ENCODE measurements around the gene TFDP1.

Gene TFDP1

GRCh38 chr13:113540523-113540922 lies 44.0 kb upstream of the TFDP1 start:
- H3K79me2 ChIP-seq (ENCODE audit: insufficient read depth, low read depth): no peaks in the 10 kb centered on the region
- H3K27me3 ChIP-seq (ENCODE audit: insufficient read depth, low read depth): no peaks in the 10 kb centered on the region
- no peak overlapping the region for H3K4me3 ChIP-seq (IDR thresholded peaks at IDR 0.05; ENCODE audit: insufficient read depth, low read depth, low read length)
- no peaks in the 10 kb centered on the region for H3K36me3 ChIP-seq (ENCODE audit: insufficient read depth)
- no peaks in the 10 kb centered on the region for H4K20me1 ChIP-seq (ENCODE audit: insufficient read depth)
- no peak for TF ChIP-seq CTCF (conservative IDR thresholded peaks at IDR 0.05; ENCODE audit: low read depth, low read length)
- H2AFZ ChIP-seq (ENCODE audit: low read depth): no peak overlapping the region
- no peak overlapping the region for H3K4me2 ChIP-seq
- no peaks in the 10 kb centered on the region for H3K4me1 ChIP-seq (ENCODE audit: low read depth, poor library complexity, severe bottlenecking)
- H3K9ac ChIP-seq: no peak overlapping the region
- no peak overlapping the region for H3K27ac ChIP-seq

DNA sequence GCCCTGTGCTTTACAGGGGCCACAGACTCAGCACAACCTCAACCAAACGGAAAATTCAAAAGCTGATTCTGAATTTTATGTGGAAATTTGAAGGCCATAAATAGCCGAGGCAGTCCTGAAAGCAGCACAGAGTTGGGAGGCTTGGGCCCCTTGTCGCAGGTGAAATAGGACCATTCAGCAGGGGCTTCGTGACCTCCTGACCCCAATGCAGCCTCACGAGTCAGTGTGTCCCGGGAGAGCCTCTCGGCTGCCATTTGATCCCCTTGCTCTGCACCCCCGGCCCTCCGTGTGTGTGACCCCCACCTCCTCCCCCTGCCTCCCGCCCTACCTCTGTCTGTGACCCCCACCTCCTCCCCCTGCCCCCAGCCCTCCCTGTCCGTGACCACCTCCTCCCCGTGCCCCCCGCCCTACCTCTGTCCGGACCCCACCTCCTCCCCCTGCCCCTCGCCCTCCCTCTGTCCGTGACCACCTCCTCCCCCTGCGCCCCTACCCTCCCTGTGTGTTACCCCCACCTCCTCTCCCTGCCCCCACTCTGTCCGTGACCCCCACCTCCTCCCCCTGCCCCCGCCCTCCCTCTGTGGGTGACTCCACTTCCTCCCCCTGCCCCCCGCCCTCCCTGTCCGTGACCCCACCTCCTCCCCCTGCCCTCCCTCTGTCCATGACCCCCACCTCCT lies 41.7 kb upstream of the TFDP1 start:
- Histone ChIP-seq H3K36me3 (ENCODE audit: insufficient read depth) (no peaks in the 10 kb centered on the region), H3K9ac (no peak overlapping the region), H3K27me3 (ENCODE audit: insufficient read depth, low read depth) (no peaks in the 10 kb centered on the region), H3K27ac (no peak overlapping the region), H3K79me2 (ENCODE audit: insufficient read depth, low read depth) (no peaks in the 10 kb centered on the region), H3K4me2 (no peak overlapping the region), H3K4me3 (IDR thresholded peaks at IDR 0.05; ENCODE audit: insufficient read depth, low read depth, low read length) (no peak overlapping the region), H2AFZ (ENCODE audit: low read depth) (no peak overlapping the region), H4K20me1 (ENCODE audit: insufficient read depth) (no peaks in the 10 kb centered on the region), H3K4me1 (ENCODE audit: low read depth, poor library complexity, severe bottlenecking) (no peaks in the 10 kb centered on the region)
- TF ChIP-seq CTCF (conservative IDR thresholded peaks at IDR 0.05; ENCODE audit: low read depth, low read length): no peak

DNA sequence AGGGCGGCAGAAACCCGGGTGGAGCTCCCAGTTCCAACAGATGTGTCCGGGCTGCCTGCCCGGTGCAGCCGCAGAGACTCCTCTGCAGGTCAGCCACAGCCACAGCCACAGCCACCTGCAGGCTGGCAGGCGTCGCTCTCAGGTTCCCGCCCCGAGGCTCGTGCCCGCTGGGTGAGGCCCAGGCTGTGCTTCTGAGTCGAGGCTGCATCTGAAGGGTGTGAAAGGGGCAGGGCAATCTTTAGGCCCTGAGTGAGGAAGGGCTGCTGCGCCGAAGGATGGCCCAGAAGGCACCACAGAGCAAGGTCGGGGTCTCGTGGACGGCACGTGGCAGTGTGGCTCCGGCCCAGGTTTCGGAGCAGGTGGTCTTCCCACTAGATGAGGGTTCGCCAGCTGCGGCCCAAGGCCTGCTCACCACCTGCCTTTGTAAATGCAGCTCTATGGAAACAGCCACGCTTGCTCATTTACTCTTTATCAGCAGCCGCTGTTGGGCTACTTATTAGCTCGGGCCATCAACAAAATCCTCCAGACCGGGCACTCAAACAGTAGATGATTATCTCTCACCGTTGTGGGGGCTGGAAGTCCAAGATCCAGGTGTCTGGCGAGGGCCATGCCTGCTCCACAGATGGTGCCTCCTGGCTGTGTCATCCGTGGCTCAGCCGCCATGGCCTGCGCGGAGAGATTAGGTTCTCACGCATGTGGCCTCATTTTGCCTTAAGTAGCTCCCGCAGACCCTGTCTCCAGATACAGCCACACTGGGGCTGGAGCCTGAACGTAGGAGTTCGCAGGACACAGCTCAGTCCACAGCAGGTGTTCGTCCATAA lies 40.3 kb upstream of the TFDP1 start:
- H3K79me2 ChIP-seq (ENCODE audit: insufficient read depth, low read depth): no peaks in the 10 kb centered on the region
- H3K9ac ChIP-seq: no peak overlapping the region
- H3K4me3 ChIP-seq (IDR thresholded peaks at IDR 0.05; ENCODE audit: insufficient read depth, low read depth, low read length): no peak overlapping the region
- H2AFZ ChIP-seq (ENCODE audit: low read depth): no peak overlapping the region
- TF ChIP-seq CTCF (conservative IDR thresholded peaks at IDR 0.05; ENCODE audit: low read depth, low read length): no peak
- H3K4me1 ChIP-seq (ENCODE audit: low read depth, poor library complexity, severe bottlenecking): no peaks in the 10 kb centered on the region
- H3K36me3 ChIP-seq (ENCODE audit: insufficient read depth): no peaks in the 10 kb centered on the region
- no peak overlapping the region for H3K27ac ChIP-seq
- no peaks in the 10 kb centered on the region for H4K20me1 ChIP-seq (ENCODE audit: insufficient read depth)
- no peaks in the 10 kb centered on the region for H3K27me3 ChIP-seq (ENCODE audit: insufficient read depth, low read depth)
- H3K4me2 ChIP-seq: no peak overlapping the region

DNA sequence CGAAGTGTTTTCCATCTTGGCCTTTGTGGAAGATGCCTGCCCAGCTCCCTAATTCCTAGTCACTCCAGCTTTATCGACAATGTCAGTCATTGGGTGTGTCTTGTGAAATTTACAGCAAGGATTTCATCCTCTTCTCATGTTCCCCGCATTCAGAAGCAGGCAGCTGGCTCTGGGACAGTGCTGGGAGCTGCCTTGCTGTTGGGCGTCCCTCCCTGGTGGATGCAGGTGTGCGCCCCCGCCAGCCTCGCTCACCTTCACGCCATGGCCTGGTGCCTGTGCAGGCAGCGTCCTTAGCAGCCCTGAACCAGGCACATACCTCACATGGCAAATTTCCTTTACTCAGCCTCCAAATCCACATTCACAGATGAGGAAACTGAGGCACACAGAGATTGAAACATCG lies 39.7 kb upstream of the TFDP1 start:
- H4K20me1 ChIP-seq (ENCODE audit: insufficient read depth): no peaks in the 10 kb centered on the region
- no peak overlapping the region for H3K9ac ChIP-seq
- no peaks in the 10 kb centered on the region for H3K4me1 ChIP-seq (ENCODE audit: low read depth, poor library complexity, severe bottlenecking)
- no peak overlapping the region for H2AFZ ChIP-seq (ENCODE audit: low read depth)
- H3K4me3 ChIP-seq (IDR thresholded peaks at IDR 0.05; ENCODE audit: insufficient read depth, low read depth, low read length): no peak overlapping the region
- no peaks in the 10 kb centered on the region for H3K79me2 ChIP-seq (ENCODE audit: insufficient read depth, low read depth)
- H3K27me3 ChIP-seq (ENCODE audit: insufficient read depth, low read depth): no peaks in the 10 kb centered on the region
- TF ChIP-seq CTCF (conservative IDR thresholded peaks at IDR 0.05; ENCODE audit: low read depth, low read length): no peak
- no peak overlapping the region for H3K4me2 ChIP-seq
- H3K27ac ChIP-seq: no peak overlapping the region
- H3K36me3 ChIP-seq (ENCODE audit: insufficient read depth): no peaks in the 10 kb centered on the region

Data from KMS-11 (cell line).